ENCODE results near the gene ATP6V1B1.

ATP6V1B1 gene

DNA sequence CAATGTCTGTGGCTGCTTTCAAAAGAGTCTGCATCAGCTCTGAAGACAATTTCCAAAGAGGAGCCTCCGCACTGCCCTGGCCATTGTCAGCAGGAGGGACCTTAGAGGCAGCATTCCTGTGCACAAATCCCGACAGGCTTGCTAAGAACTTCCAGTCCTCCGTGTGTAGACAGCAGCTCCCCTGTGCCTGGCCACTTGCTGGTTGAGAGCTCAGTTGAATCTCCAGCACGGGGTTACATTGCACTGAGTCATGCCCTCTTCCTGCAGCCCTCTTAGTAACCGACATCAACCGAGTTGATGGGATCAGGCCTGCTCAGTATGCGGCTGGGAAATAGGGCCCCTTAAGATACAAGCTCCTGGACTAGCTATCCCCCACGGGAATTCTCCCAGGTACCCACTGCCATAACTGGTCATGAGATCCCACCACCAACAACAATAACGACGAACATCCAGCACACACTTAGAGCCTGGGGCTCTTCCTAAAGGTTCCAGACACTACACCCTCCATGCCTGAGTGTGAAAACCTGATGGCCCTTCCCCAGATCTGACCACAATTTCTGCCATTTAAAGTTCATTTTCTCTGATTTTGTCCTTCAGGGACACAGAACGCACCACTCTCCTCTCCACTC lies 12.0 kb downstream of the ATP6V1B1 start:
- no peak for DNase-seq

DNA sequence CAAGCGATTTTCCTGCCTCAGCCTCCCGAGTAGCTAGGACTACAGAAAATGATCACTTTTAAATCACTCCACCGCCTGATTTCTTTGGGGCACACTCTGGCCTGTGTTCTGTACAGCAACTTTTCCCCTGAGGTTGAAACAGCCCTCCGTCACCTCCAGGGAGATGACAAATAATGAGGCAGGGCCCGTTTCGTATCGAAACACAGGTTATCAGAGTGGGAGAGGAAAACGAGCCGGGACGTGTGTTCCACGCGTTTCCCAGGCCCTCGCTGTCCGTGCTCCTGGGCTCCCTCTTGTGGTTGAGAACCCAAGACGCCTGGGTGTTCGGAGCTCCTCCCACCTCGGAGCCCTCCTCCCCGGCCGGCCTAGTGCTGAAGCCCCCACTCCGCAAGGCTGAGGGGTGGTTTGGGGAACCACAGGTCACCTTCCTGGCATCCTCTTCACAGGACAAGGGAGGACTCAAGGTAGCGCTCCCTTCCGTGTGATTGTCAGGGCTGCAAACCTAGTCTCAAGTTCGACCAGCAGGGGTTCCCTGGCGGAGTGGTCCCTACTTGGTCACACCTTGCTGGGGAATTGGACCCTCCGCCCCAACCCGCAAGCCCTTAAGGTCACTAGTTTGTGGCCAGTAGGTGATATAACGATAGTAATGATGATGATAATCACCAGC lies 12.8 kb downstream of the ATP6V1B1 start:
- DNase-seq: peak; percentile 71 to 78

DNA sequence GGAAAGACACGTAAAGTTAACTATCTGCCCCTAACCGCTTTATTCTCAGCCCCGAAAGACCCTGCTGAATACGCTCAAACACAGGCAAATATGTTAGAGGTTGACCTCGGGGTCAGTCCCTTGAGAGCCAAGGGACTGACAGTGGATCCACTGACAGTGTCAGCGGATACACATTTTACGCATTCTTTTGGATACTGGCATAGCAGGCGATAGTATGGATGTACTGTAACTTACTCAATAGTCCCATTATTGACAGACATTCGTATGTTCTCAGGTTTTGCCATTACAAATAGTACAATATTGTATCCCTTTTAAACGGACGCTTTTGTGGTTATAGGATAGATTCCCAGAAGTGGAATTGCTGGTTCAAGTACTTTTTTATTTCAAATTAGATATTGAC lies 13.4 kb downstream of the ATP6V1B1 start:
- no peak for DNase-seq

DNA sequence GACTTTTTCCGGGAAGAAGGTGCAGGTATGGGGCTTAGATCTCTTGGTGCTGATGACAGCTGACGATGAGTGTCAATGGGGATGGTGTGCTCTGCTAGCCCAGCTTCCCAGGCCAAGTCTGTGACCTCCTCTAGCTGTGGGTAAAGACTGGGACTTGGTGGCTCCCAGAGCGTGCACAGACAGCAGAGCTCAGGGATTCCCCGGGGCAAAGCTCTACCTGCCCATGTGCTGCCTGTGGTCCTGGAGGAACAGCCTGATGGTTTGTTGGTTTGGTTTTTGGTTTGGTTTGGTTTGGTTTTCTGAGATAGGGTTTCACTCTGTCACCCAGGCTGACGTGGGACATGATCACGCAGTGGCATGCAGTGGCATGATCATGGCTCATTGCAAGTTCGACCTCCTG lies 19.2 kb downstream of the ATP6V1B1 start:
- no peak for DNase-seq

DNA sequence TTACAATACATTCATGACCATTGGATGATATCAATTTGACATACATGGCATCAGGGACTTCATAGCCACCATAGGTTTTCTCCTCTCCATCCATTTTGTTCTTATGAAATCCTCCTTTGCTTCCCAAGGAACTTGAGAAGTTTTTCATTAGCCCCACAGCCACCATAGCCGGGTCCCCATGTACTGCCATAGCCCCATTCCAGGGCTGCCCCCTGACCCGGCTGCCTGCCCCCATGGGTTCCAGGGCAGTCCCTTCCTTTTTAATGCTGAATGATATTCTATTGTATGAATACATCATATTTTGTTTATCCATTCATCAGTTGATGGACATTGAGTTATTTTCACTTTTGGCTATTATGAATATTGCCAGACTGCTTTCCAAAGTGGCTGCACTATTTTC lies 20.4 kb downstream of the ATP6V1B1 start:
- DNase-seq: no peak

DNA sequence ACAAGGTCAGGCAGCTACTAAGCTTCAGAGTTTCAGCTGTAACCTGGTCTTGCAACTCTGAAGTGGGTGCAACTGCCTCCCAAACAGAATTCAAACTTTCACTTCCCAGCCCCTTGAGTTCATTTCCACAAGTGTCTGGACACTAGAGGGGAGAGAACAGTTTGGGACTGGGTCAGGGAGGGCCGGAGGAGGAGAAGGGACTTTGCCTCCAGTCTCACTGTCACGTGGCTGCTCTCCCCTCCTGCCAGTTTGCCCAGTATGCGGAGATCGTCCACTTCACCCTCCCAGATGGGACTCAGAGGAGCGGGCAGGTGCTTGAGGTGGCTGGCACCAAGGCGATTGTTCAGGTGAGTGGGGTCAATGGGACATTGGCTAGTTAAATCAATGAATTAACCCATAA lies 22.1 kb downstream of the ATP6V1B1 start:
- no peak for DNase-seq

DNA sequence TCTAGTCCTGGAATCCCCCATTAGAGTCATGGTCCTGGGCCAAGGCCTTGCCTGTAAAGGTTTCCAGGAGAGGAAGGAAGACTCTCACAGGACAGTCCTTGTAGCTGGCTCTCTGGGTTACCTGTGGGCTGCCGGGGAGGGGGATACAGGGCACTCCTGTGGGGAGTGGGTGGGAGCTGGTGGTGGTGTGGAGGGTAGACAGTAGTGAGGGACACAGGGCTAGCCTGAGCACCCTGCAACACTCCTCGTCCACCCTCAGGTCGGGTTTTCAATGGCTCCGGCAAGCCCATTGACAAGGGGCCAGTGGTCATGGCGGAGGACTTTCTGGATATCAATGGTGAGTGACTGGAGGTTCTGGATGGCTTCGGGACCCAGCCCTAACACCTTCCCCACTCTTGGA lies 23.1 kb downstream of the ATP6V1B1 start:
- no peak for DNase-seq

DNA sequence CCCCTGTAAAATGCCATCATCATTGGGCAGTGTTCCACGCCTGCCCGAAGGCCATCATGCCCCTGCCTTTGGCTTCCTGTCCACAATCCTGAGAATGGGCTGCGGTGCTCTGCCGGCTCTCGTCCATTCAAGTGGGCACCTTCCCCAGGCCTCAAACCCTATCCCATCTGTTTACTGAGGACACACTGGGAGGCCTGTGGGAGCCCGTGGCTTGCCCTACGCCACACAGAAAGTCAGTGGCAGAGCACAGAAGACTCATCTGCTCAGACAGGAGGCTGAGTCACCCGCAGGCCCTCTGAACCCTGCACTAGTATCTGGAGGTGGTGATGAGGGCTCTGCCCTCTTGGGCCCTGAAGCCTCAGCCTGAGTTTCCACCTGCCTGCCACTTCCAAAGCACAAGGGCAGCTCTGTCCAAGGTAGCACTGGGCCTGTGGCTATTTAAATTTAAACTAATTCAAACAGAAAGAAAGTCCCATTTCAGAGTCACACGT lies 23.6 kb downstream of the ATP6V1B1 start:
- DNase-seq: no peak

DNA sequence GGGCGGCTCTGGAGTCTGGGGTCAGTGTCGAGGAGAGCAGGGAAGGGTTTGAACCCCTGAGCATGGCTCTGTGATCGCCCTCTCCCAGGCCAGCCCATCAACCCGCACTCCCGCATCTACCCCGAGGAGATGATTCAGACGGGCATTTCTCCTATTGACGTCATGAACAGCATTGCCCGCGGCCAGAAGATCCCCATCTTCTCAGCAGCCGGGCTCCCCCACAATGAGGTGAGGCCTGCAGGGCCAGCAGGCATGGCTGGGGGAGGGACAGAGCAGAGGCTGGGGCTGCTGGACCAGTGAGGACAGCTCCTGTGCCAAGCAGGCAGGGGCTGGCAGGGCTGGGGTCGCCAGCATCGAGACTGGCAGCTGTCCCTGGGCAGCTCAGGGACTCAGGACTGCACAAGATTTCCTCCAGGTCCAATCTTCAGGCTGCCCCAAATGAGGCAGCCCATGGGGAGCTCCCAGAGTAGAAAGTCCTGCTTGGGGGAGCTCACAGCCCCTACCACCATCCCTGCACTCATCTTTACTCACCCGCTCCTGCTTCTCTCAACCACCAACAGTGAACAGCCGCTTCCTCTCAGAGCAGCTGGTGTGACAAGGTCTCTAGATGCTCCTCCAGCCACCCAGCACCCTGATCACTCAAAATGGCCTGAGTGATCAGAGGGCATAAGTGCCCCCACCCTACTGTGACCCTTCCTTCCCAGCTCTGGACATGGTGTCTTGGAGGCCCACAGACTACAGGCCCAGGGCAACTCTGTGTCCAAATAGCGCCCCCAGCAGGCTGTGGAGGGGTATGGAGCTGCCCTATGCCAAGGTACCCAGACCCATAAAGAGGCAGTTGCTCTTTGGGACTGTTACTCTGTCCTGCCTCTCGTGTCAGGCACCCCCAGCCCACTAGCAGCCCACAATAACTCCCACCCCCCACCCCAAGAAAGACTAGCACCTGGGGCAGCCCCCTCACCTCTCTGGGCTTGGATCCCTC lies 24.4 kb downstream of the ATP6V1B1 start:
- DNase-seq: no peak

DNA sequence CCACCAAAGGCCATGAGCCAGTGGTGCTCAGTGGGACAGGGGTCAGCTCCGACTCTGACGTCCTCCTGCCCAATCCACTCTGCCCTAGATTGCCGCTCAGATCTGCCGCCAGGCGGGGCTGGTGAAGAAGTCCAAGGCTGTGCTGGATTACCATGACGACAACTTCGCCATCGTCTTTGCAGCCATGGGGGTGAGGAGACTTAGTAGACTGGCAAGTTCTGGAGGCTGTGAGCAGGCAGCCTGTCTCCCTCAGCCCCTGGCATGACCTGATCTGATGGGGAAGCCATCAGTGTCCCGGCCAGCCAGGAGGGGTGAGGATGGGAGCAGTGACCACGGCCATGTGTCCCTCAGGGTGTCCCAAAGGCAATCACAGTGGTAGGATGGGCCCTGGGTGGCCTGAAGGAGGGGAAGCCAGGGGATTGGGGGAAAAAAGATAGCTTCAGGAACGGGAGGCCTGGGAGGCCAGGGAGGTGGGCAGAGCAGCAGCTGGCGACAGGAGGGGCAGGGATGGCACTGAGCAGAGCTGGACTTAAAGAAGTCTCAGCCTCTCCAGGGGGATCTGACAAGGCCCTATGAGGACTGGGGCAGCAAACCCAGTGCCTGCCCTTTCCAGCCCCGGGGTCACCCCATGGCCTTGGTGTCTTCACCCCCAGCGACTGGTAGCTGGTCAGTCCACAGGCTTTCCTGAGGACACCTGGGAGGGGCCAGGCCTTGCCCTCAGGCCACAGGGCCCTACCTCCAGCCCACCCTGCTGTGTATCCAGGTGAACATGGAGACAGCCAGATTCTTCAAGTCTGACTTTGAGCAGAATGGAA lies 25.3 kb downstream of the ATP6V1B1 start:
- no peak for DNase-seq

DNA sequence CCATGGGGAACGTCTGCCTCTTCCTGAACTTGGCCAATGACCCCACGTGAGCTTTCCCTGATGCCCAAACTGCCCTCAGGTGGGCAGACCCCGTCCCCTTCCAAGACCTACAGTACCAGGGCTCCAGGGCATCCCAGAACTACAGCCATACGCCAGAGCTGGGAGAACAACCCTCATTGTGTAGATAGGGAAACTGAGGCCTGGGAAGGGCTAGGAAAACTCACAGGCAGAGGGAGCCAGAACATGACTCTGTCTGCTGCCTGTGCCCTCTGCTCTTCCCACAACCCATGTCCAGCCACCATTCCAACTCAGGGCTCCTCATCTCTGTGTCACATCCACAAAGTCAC lies 25.9 kb downstream of the ATP6V1B1 start:
- DNase-seq: no peak

DNA sequence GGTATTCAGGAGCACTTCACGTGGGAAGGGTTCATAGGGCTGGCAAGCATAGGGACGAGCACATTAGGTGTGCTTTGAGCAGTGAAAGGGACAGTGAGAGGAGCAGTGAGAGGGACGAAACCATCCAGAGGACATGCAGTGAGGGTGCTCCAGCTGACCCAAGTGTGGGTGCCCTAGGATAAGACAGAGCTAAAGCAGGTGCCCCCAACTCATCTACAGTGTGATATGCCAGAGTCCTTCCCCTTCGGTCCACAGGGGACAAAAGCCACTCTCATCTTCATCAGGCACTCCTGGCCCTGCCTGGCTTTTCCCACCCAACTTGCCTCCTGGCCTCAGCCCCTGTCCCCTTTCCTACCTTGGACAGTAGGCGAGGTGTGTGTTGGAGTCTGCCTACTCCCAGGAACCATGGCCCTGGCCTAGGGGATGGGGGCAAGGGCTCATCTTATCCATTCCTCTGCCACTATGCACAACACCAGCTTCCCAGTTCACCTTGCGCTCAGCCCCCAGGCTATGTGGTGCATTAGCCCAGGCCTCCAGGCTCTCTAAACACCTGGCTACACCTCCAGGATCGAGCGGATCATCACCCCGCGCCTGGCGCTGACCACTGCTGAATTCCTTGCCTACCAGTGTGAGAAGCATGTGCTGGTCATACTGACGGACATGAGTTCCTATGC lies 26.6 kb downstream of the ATP6V1B1 start:
- no peak for DNase-seq

DNA sequence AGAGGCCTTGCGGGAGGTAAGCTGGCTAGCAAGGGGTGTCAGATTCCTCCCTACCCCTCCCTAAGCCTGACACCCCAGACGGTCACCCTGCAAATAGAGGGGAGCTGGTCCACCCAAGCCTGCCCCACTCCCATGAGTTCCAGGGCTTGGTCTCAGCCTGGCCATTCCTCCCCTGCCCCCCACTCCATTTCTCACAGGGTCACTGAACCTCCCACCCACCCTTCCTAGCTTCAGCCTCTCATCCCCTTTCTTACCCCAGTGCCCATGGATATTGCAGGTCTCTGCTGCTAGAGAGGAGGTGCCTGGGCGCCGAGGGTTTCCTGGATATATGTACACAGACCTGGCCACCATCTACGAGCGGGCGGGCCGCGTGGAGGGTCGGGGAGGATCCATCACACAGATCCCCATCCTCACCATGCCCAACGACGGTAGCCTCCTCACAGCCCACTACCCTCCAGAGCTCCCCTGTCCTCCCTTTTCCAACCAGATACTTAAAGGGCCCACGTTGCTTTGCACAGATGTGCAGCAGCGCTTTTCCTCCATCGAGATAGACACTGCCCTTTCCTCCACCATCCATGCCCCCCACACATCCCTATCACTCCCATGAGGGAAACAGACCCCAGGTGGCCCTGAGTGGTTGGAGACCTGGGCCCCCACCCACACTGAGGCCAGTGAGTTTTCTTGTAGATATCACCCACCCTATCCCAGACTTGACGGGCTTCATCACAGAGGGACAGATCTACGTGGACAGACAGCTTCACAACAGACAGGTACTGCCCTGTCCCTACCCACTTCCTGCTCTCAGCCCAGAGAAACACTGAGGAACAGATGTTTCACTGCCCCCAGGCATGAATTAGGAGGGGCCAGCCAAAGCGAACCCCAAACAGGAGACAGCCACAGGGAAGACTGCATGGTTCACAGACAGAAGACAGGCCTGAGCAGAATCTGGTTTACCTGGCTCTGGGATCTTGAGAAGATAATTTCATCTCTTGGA lies 27.5 kb downstream of the ATP6V1B1 start:
- DNase-seq: no peak

DNA sequence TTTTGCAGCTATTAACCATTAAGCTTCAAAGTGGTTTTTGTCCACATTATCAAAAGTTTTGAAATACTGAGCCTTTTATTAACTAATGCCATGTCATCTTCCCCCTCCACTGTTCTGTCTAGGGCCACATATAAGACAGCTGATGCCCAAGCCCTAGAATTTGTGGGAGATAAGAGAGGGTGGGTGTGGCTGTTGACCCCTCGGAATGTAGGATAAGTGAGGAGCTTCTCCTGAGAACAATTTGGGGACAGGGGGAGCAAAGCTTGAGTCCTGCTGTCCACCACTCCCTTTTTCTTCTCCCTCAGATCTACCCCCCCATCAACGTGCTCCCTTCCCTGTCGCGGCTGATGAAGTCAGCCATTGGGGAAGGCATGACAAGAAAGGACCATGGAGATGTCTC lies 28.4 kb downstream of the ATP6V1B1 start:
- DNase-seq: no peak

DNA sequence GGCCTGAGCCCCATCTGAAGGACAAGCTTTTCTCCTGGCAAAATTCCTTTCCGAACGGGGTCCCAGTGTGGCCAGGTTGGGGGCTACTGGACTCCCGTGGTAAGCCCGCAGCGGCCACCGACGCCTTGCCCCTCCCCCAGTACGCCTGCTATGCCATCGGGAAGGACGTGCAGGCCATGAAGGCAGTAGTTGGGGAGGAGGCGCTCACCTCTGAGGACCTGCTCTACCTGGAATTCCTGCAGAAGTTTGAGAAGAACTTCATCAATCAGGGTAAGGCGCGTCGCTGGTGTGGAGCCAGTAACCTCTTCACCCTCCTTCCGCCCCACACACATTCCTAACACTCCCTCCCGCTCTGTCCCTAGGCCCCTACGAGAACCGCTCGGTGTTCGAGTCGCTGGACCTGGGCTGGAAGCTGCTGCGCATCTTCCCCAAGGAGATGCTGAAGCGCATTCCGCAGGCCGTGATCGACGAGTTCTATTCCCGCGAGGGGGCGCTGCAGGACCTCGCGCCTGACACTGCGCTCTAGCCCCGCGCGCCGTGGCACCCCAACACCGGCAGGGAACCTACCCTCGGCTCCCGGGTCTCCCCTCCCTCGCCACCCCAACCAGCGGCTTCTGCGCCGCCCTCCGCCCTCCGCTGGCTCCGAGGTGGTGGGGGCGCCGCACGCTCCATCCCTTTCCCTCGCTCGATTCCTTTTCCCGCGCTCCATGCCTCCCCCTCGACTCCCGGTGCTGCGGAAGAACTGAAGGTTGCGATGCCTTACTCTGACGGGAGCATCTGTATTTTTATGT lies 29.1 kb downstream of the ATP6V1B1 start:
- peak; percentile 81 to 84 for DNase-seq

DNA sequence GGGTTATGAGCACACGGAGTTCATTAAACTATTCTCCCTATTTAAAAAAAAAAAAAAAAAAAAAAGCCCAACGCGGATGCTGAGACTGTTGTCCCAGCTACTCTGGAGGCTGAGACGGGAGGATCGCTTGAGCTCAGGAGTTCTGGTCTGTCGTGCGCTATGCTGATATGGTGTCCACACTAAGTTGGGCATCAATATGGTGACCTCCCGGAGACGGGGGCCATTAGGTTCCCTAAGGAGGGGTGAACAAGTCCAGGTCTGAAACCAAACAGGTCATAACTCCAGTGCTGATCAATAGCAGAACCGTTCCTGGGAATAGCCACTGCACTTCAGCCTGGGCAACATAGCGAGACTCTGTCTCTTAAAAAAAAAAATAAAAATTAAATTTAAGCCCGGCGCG lies 29.8 kb downstream of the ATP6V1B1 start:
- no peak for DNase-seq

DNA sequence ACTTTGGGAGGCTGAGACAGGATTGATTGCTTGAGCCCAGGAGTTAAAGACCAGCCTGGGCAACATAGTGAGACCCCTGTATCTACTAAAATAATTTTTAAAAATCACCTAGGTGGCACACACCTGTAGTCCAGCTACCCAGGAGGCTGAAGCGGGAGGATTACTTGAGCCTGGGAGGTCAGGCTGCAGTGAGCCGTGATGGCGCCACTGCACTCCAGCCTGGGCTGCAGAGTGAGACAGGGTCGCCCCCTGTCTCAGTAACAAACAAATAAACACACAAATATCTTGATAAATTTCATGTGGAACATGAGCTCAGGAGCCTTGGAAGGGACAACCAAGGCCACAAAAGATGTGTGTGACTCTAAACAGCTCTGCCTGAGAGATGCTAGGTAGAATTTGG lies 31.0 kb downstream of the ATP6V1B1 start:
- no peak for DNase-seq

DNA sequence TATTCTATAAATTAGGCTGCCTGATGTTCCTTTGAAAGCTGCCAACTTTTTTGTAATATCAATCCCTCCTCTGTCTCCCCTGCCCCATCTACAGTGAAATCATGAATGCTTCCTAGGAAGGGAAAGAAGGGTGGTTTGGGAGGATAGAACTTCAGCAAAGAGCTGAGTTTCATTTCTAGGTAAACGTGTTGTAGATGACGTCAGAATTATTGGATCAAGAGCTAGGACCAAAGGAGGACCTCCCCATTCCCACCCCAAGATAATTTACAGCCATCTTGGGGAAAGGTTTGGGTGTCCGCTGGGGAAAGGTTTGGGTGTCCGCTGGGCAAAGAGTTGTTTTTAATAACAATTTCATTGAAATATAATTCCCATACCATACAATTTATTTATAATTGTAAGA lies 31.5 kb downstream of the ATP6V1B1 start:
- DNase-seq: no peak

DNA sequence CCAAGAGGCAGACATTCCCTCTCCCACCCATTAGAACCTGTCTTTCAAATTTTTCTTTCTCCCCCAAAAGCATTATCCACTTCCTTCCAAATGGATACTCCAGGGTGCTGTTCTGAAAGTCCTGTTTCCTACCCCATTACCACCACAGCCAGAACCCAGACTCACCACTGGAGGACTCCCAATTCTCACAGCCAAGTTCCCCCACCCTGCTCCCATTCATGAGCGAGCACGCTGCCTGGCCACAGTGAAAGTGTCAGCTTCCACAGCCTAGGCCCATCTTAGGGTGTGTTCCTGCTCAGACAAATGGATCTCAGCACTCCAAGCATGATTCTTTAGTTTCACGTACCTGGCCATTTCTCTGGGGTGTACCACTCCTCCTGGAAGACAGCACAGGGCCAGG lies 38.9 kb downstream of the ATP6V1B1 start:
- DNase-seq: no peak

DNA sequence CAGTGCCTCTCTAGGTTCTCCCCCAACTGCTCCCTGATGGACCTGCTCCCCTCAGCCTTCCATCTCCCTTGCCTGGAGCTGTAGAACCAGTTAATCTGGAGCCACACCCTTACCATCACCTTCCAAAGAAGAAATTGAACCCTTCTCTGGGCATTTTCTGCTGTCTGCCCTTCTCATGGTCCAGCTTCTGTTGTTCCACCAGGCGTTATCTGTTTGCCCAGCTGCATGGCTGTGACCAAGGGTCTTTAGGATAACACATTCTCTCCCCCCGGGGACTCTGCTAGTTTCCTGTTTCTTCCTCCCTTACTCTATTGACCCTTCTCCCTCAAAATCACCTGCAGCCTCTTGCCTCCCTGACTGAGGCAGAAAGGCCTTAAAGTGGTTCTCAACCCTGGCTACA lies 39.5 kb downstream of the ATP6V1B1 start:
- no peak for DNase-seq
